ENCODE measurements around the gene SREBF1.

The SREBF1 gene

DNA sequence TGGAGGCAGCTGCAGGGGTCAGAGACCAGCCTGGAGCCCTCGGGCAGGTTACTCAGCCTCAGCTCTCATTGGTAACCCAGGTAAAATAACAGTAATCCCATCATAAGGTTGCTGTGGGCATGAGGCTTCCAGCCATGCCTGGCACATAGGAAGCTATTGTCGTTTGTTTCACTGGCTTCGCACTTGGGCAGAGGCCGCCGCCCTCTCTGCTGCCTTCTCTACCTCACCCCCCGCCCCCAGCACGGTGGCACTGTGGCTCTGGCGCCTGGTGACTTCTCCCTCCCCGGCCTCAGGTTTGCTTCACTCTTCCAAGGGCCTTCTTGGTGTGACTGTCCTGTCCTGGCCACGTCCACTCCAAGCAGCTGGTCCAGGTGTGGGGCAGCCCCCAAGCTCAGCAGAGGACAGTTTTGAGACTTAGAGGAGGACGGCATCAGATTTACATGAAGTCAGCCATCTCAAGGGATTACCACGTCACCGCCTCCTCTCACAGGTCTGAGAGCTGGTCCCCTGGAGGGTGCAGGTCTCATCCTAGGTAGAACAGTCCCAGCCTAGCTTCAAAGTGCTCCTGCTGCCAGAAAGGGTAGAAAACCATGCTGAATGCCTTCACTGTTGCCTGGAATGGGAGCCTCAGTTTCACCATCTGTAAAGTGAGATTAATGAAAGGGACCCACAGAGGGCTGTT, 34.8 kb downstream of the SREBF1 start:
- no peak overlapping the region for H3K4me3 ChIP-seq (ENCODE audit: low read depth, low read length)

GRCh38 chr17:17800504-17801021, 36.2 kb downstream of the SREBF1 start:
- DNase-seq (ENCODE audit: low read depth, low spot score) = no peak
- in situ Hi-C loops (cut with HindIII; ENCODE audit: low sequenced_read_pairs) = no loop called here
- no peak overlapping the region for H3K4me3 ChIP-seq (ENCODE audit: low read depth, low read length)
- no peak for TF ChIP-seq CTCF (IDR thresholded peaks at IDR 0.05; ENCODE audit: low read depth, low read length)

More for the DNA sequence above, 34.8 kb downstream of the SREBF1 start:
- no peak for DNase-seq (ENCODE audit: low read depth, low spot score)
- TF ChIP-seq CTCF (IDR thresholded peaks at IDR 0.05; ENCODE audit: low read depth, low read length) = no peak
- in situ Hi-C loops (cut with HindIII; ENCODE audit: low sequenced_read_pairs) = no loop called here

DNA sequence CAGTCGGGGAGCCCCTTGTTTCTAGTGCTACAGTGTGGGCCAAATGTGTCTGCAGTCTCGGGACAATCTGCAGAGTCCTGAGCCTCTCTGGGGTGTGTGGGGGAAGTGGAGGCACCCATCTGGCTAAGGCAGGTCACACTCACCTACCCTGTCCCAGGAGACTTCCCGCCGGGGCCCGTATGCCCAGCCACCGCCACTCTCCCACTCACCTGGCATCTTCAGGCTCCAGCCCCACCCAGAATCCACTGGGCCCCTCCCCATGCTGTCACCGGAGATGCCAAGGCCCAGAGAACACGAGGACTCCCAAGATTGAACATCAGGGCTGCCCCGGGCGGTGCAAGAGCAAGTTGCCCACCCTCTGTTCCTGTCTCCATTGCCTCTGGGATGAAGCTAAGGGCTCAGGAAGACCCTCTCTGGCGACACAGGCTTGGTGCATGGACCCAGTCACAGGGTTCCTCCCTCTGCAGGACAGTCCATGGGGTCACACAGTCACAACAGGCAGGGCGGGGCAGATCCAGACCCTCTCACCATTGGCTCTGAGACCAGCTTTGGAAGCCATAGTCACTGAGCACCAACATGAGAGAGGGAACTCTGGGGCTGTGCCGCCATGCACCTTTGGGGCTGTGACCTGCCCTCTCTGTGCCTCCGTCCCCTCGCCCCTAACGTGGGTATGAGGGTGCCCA, 38.1 kb downstream of the SREBF1 start:
- no peak for DNase-seq (ENCODE audit: low read depth, low spot score)
- no peak overlapping the region for H3K4me3 ChIP-seq (ENCODE audit: low read depth, low read length)
- in situ Hi-C loops (cut with HindIII; ENCODE audit: low sequenced_read_pairs) = no loop called here
- TF ChIP-seq CTCF (IDR thresholded peaks at IDR 0.05; ENCODE audit: low read depth, low read length) = no peak

GRCh38 chr17:17798010-17798556, 38.7 kb downstream of the SREBF1 start:
- in situ Hi-C loops (cut with HindIII; ENCODE audit: low sequenced_read_pairs) = no loop called here
- H3K4me3 ChIP-seq (ENCODE audit: low read depth, low read length) = no peak overlapping the region
- no peak for TF ChIP-seq CTCF (IDR thresholded peaks at IDR 0.05; ENCODE audit: low read depth, low read length)
- DNase-seq (ENCODE audit: low read depth, low spot score) = no peak

DNA sequence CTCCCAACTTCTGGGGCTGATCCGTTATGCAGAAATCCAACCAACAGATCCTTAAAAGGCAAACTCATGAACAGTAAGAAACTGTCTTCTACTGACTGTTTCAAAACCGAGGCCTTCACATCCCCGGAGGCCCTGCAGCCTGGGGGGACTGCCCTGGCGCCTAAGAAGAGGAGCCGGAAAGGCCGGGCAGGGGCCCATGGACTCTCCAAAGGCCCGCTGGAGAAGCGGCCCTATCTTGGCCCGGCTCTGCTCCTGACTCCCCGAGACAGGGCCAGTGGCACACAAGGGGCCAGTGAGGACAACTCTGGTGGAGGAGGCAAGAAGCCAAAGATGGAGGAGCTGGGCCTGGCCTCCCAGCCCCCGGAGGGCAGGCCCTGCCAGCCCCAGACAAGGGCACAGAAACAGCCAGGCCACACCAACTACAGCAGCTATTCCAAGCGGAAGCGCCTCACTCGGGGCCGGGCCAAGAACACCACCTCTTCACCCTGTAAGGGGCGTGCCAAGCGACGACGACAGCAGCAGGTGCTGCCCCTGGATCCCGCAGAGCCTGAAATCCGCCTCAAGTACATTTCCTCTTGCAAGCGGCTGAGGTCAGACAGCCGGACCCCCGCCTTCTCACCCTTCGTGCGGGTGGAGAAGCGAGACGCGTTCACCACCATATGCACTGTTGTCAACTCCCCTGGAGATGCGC, 39.5 kb downstream of the SREBF1 start:
- no peak overlapping the region for H3K4me3 ChIP-seq (ENCODE audit: low read depth, low read length)
- TF ChIP-seq CTCF (IDR thresholded peaks at IDR 0.05; ENCODE audit: low read depth, low read length) = no peak
- no peak for DNase-seq (ENCODE audit: low read depth, low spot score)
- in situ Hi-C loops (cut with HindIII; ENCODE audit: low sequenced_read_pairs) = no loop called here

- in situ Hi-C loops (cut with HindIII; ENCODE audit: low sequenced_read_pairs) = no loop called here
- H3K4me3 ChIP-seq (ENCODE audit: low read depth, low read length) = no peak overlapping the region
- DNase-seq (ENCODE audit: low read depth, low spot score) = no peak
- TF ChIP-seq CTCF (IDR thresholded peaks at IDR 0.05; ENCODE audit: low read depth, low read length) = no peak
These were observed 40.1 kb downstream of the SREBF1 start for GRCh38 chr17:17796787-17797061.
